ENCODE results near the gene VDR.

Gene VDR

GRCh38 chr12:47891356-47891755 is 13.4 kb downstream of the VDR start:
- FAIRE-seq: no peak

- no peak for FAIRE-seq
Measured at GRCh38 chr12:47889040-47889439, 15.8 kb downstream of the VDR start.

- no peak for FAIRE-seq
Measured at GRCh38 chr12:47888153-47888819, 16.5 kb downstream of the VDR start.

- FAIRE-seq: no peak
Measured at GRCh38 chr12:47887529-47887928, 17.3 kb downstream of the VDR start.

GRCh38 chr12:47886510-47887240 is 18.1 kb downstream of the VDR start:
- no peak for FAIRE-seq

- FAIRE-seq: no peak
Measured at GRCh38 chr12:47885566-47885965, 19.2 kb downstream of the VDR start.

- no peak for FAIRE-seq
Measured at GRCh38 chr12:47885012-47885501, 19.7 kb downstream of the VDR start.

GRCh38 chr12:47884501-47884900 is 20.3 kb downstream of the VDR start:
- no peak for FAIRE-seq

GRCh38 chr12:47883663-47884195 is 21.1 kb downstream of the VDR start:
- FAIRE-seq: no peak

- no peak for FAIRE-seq
Measured at GRCh38 chr12:47882781-47883546, 21.8 kb downstream of the VDR start.

- FAIRE-seq: no peak
Measured at GRCh38 chr12:47881826-47882427, 22.9 kb downstream of the VDR start.

GRCh38 chr12:47881051-47881450 is 23.7 kb downstream of the VDR start:
- no peak for FAIRE-seq

GRCh38 chr12:47878918-47879481 is 25.8 kb downstream of the VDR start:
- no peak for FAIRE-seq

- no peak for FAIRE-seq
Measured at GRCh38 chr12:47878293-47878917, 26.4 kb downstream of the VDR start.

GRCh38 chr12:47877081-47877480 is 27.7 kb downstream of the VDR start:
- no peak for FAIRE-seq

- no peak for FAIRE-seq
Measured at GRCh38 chr12:47876440-47876960, 28.3 kb downstream of the VDR start.

- FAIRE-seq: no peak
Measured at GRCh38 chr12:47875746-47876439, 28.9 kb downstream of the VDR start.

- FAIRE-seq: no peak
Measured at GRCh38 chr12:47874316-47874715, 30.5 kb downstream of the VDR start.

GRCh38 chr12:47870175-47870781 is 34.5 kb downstream of the VDR start:
- FAIRE-seq: no peak

- no peak for FAIRE-seq
Measured at GRCh38 chr12:47868552-47869031, 36.2 kb downstream of the VDR start.

- no peak for FAIRE-seq
Measured at GRCh38 chr12:47868041-47868440, 36.8 kb downstream of the VDR start.
